ENCODE data around the gene IPO5.

- TF ChIP-seq EZH2 (IDR thresholded peaks at IDR 0.05; ENCODE audit: borderline replicate concordance, low read depth, low read length, severe bottlenecking) (no peak), CTCF (IDR thresholded peaks at IDR 0.05; ENCODE audit: borderline replicate concordance, extremely low read depth, low read length, poor library complexity, severe bottlenecking) (no peak)
Measured at GRCh38 chr13:97986835-97987234, 33.4 kb downstream of the IPO5 start.
